Measurements from ENCODE around the gene TMEM91.
"Not testable (repeated sequence)": the region's sequence is repeated elsewhere in the genome, so short reads cannot be mapped to it uniquely, and the experiment has no call there.

Gene TMEM91

DNA sequence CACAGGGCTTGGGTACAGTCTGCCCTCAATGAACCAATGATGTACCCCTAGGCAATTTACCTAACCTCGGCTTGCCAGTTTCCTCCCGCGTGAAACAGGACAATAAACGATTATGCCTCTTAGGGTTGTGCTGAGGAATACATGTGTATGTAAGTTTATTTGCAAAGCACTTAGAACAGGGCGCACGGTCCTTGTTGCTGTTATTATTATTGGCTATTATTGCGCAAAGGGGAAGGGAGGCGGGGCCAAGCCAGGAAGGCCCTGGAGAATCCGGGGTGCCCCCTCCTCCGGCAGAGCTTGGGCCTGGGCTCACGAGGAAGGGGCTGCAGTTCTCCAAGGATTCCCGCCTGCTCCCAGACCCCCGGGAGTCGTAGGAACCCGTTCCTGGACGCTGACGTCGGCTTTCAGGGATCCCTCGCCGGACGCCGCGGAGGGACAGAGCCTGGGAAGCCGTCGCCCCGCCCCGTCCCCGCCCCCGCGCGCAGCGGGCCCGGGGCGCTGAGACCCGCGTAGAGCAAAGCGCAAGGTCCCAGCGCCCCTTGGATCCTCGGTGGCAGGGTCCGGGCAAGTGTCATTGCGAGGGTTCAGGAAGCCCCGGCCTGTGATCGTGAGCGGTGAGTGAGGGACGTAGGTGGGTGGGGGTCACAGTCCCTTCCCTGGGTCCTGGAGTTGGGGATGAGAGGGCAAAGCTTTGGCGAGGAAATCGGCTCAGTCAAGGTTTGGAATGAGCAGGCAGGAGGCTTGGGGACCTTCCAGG lies at the start of gene TMEM91:
TMEM91 (plus strand) TSS at position 293 of the 757 bp plus-strand sequence. CDS start 1,777 bp downstream, outside the sequence.
- DNase-seq (ENCODE audit: low read depth, low spot score), result no peak

DNA sequence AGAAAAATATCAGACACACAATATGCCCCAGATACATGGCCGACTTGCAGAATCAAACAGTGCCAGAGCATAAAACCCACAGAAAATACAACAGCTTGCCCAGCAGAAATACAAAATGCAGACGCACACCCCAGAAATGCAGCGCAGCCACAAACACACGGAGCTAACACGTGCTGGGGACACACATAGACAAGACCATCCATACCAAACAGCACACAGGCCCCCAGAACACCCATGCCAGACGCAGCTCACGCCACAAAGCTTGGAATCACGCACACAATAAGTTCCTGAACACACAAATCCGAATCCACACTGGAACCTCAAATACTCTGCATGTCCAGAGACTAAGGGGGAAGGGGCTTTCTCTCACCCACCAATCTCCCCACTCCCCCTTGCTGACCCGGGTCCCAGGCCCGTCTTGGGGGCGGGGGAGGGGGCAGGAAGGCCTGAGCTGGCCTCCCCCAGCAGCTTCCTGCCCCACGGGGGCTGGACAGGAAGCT lies 49.2 kb upstream of the TMEM91 start:
- no peak for DNase-seq (ENCODE audit: low read depth, low spot score)

DNA sequence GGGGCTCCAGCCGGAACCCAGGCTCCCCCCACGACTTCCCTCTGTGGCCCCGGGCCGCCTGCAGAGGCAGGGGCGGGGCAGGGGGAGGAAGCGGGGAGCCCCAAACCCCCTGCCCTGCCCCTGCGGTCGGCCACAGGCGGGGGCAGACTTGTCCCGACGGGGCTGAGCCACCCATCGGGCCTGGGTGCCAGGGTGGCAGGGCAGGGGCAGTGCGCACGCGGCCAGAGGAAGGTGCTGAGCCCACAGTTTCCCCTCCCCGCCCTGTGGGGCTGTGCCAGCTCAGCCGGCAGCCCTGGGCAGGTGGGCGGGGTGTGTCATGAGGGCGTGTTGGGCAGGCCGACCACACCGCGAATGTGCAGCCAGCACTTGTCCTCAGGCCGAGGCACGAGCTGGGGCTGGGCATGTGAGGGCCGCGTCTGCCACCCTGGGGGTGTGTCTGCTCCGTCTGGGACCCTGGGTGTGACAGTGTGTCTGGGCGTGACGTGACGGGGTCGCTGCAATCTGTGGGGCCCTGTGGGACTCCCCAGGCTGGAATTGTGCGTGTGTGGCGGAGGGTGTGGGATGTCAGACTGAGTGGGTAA lies 48.7 kb upstream of the TMEM91 start:
- DNase-seq (ENCODE audit: low read depth, low spot score), result no peak

- DNase-seq (ENCODE audit: low read depth, low spot score), result no peak
Measured at GRCh38 chr19:41328157-41328841, 48.0 kb upstream of the TMEM91 start.

- DNase-seq (ENCODE audit: low read depth, low spot score), result no peak
Measured at GRCh38 chr19:41328842-41329225, 47.5 kb upstream of the TMEM91 start.

DNA sequence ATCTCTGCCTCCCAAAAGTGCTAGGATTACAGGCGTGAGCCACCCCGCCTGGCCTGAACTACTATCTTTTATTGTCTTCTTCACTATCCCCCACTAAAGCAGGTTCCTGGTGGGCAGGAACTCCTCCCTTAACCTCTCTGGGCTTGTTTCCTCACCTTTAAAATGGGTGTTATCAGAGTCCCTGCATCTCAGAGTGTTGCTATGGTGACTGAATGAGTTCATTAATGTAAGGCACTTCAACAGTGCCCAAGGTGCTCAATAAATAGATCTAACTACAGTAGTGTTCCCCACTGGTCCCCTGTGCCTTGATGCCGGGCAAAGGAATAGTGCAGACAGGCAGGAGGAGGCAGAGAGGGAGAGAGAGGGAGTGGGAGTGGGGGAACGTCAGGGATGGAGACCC lies 45.9 kb upstream of the TMEM91 start:
- DNase-seq (ENCODE audit: low read depth, low spot score), result no peak

- no peak for DNase-seq (ENCODE audit: low read depth, low spot score)
Measured at GRCh38 chr19:41330946-41331678, 45.2 kb upstream of the TMEM91 start.

- no peak for DNase-seq (ENCODE audit: low read depth, low spot score)
Measured at GRCh38 chr19:41332000-41332399, 44.3 kb upstream of the TMEM91 start.

DNA sequence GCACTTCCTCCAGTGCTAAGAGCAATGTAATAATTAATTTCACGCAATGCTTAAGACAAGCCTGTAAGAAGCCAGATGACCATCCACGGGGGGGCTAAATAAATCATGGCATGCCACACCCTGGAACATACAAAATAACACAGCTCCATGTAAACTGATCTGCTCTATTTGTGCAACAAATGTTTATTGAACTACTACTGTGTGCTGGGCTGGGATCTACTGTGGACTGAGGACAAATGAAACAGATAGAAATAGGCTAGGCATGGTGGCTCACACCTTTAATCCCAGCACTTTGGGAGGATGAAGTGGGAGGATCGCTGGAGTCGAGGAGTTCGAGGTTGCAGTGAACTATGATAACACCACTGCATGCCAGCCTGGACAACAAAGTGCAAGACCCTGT lies 43.9 kb upstream of the TMEM91 start:
- DNase-seq (ENCODE audit: low read depth, low spot score), result no peak

GRCh38 chr19:41334793-41335192 lies 41.5 kb upstream of the TMEM91 start:
- no peak for DNase-seq (ENCODE audit: low read depth, low spot score)

DNA sequence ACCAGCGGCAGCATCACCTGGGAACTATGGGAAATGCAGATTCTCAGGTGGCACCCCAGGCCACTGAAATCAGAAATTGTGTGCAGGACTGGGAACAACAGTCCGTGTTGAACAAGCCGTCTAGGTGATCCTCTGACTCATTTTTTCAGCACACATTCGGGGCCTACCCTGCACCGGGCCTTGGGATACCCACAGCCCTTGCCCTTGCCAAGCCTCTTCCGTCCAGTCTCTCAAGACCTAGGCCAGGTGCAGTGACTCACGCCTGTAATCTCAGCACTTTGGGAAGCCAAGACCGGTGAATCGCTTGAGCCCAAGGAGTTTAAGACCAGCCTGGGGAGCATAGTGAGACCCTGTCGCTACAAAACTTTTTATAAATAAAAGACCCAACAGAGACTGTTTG lies 40.9 kb upstream of the TMEM91 start:
- DNase-seq (ENCODE audit: low read depth, low spot score), result no peak

DNA sequence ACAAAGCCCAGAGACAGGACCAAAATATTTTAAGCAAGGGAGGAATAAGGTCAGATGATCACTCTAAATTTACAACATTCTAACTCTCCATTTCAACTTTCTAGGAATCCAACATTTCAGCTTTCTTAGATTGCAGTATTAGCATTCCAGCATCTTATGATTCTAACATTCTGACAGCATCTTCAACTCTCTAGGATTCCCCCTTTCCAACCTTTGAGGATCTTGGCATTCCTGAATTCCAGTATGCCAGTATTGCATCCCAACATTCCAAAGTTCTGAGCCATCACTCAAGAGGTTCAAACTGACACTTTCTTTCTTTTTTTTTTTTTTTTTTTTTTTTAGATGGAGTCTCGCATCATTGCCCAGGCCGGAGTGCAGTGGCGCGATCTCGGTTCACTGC lies 36.4 kb upstream of the TMEM91 start:
- no peak for DNase-seq (ENCODE audit: low read depth, low spot score)

GRCh38 chr19:41341669-41342490 lies 34.5 kb upstream of the TMEM91 start:
- no peak for DNase-seq (ENCODE audit: low read depth, low spot score)

DNA sequence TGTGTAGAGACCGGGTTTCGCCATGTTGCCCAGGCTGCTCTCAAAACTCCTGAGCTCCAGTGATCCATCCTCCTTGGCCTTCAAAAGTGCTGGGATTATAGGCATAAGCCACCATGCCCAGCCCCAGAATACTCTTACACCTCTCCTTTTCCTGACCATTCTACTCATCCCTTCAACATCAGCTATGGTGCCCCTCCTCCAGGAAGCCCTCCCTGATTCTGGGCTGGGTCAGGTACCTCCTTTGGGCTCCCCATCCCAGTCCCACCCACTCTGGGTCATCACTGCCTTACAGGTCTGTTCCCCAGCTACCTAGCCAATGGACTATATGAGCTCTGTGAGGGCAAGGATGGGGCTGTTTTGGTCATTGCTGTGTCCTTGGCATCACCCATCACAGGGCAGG lies 32.2 kb upstream of the TMEM91 start:
- DNase-seq (ENCODE audit: low read depth, low spot score), result no peak

DNA sequence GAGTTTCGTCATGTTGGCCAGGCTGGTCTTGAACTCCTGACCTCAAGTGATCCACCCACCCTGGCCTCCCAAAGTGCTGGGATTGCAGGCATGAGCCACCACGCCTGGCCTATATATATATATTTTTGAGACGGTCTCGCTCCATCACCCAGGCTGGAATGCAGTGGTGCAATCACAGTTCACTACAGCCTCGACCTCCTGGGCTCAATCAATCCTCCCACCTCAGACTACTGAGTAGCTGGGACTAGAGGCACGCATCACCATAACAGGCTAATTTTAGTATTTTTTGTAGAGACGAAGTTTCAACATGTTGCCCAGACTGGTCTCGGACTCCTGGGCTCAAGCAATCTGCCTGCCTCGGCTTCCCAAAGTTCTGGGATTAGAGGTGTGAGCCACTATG lies 29.4 kb upstream of the TMEM91 start:
- not testable (repeated sequence) for DNase-seq (ENCODE audit: low read depth, low spot score)

- no peak for DNase-seq (ENCODE audit: low read depth, low spot score)
Measured at GRCh38 chr19:41350735-41351338, 25.5 kb upstream of the TMEM91 start.

DNA sequence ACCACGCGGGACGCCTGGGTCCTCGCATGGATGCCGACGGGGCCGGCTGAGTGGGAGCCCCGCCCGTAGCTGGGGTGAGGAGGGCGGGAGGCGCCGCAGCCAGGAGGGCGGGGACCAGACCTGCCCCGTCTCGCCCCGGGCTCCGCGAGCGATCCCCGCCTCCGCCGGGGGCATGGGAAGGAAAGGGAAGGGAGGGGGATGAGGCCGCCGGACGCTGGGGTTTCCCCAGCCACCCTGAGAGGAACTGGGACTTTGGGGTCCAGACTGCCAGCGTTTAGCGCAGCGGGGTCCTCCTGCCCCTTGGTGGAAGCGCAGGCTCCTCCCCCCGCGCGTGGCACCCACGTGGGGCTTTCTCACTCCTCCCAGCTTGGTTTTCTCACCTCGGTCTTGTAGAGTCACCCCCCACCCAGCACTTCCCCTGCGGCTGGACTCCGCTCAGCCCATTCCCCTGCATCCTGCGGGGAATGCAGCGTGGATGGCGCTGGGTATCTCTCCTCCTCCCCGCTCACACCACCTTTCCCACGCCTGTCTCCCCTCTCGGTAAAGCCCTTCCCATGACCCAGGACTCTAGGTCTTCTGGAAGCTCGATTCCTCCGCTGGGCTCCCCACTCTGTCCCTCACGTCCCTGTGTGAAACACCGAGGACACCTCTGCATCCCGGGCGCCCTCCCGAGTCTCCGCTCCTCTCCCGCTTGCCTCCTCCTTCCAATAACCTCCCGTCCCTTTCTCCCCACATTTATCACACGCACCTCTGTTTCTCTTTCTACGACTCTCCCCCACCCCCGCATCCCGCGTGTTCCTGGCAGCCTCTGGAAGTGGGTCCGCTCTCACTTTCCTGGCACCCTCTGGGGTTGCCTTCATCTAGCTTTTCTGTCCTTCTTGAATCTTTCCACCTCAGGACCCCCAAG lies 24.7 kb upstream of the TMEM91 start:
- no peak for DNase-seq (ENCODE audit: low read depth, low spot score)

DNA sequence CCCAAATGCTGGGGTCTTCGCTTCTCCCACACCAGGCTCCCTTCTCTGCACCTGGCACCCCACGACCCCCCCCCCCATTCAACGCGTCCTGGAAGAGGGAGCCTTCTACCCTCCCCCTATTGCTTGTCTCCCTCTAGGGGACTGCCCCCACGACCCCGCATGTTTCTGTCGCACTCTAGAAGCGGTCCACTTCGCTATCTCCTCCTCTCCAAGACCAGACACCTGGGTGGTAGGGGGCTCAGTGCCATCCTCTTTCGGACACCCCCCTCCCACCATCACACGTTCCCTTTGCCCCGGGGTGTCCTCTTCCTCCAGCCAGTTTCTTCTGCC lies 24.1 kb upstream of the TMEM91 start:
- no peak for DNase-seq (ENCODE audit: low read depth, low spot score)

GRCh38 chr19:41352609-41353465 lies 23.5 kb upstream of the TMEM91 start:
- DNase-seq (ENCODE audit: low read depth, low spot score), result no peak

Measured in smooth muscle cell of the brain vasculature (primary cell).